Activated CD4-positive, alpha-beta T cell treated with anti-CD3 and anti-CD28 coated beads, Interleukin-2, amount 10 ng/mL, durations not matched to agents 7 days and 5 days (primary cell): ENCODE data around the gene NAA15. TPM values are rescaled to one million over a fixed set of nuclear protein-coding genes. Genes with fewer than 3 reads are reported as not detected.
A peak's percentile ranks its signal among the peaks of the same experiment; 100 is the strongest.
"Not testable (repeated sequence)": the region's sequence is repeated elsewhere in the genome, so short reads cannot be mapped to it uniquely, and the experiment has no call there.

Experiments used
- CTCF ChIA-PET: fragments of 350-600 bp; sonication (Branson Sonifier 250); formaldehyde crosslinking; loops from one replicate; lab custom pipeline; 2021; ENCODE audit warnings: antibody characterized with exemption; lab: Charles Lee
- POLR2A ChIA-PET: fragments of 350-600 bp; sonication (Branson Sonifier 250); formaldehyde crosslinking; loops from one replicate; lab custom pipeline; 2021; ENCODE audit warnings: antibody characterized with exemption; lab: Charles Lee
- DNase-seq: peaks from one replicate; pipeline ENCODE4 v3.0.0-alpha.2; 2020
- H3K27ac Mint-ChIP-seq: one replicate; pipeline ENCODE4 v1.8.0; 2021; ENCODE audit warnings: mild to moderate bottlenecking, moderate library complexity, mixed read lengths
- H3K27me3 Mint-ChIP-seq: one replicate; pipeline ENCODE4 v1.8.0; 2021; ENCODE audit warnings: mixed read lengths
- H3K36me3 Mint-ChIP-seq: one replicate; pipeline ENCODE4 v1.8.0; 2021; ENCODE audit warnings: low read depth, mixed read lengths
- H3K4me1 Mint-ChIP-seq: one replicate; pipeline ENCODE4 v1.8.0; 2021; ENCODE audit warnings: mixed read lengths
- H3K4me3 Mint-ChIP-seq: one replicate; pipeline ENCODE4 v1.8.0; 2021; ENCODE audit warnings: mild to moderate bottlenecking, moderate library complexity, mixed read lengths
- H3K9me3 Mint-ChIP-seq: one replicate; pipeline ENCODE4 v1.8.0; 2021; ENCODE audit warnings: mixed read lengths
- total RNA-seq, 2 experiments: library from RNA; stranded (reverse); gene quantifications; one replicate each; pipeline ENCODE4 v1.2.3, GENCODE V29; 2021

The NAA15 gene
- total RNA-seq, 2 experiments from 2014 or later: 44.8 to 53.5 TPM

DNA sequence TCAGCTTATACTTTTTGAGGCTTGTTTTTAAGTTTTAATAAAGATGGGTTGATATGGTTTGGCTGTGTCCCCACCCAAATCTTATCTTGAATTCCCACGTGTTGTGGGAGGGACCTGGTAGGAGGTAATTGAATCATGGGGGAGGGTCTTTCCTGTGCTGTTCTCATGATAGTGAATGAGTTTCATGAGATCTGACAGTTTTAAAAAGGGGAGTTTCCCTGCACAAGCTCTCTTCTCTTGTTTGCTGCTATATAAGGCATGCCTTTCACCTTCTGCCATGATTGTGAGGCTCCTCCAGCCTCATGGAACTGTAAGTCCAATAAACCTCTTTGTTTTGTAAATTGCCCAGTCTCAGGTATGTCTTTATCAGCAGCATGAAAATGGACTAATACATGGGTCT, 20.8 kb downstream of the NAA15 start:
- H3K4me1 Mint-ChIP-seq: peaks cover 35% of the 10 kb centered on the region
- CTCF ChIA-PET: interaction anchor here (1.1 to 1.6 kb wide), 3 partner anchors 9 to 26 kb away, joined by 5 read pairs; no protein-coding TSS in a partner anchor
- DNase-seq, POLR2A ChIA-PET, H3K9me3 Mint-ChIP-seq, H3K27ac Mint-ChIP-seq, H3K4me3 Mint-ChIP-seq, H3K27me3 Mint-ChIP-seq: not testable (repeated sequence)
- H3K36me3 Mint-ChIP-seq: peaks cover 26% of the 10 kb centered on the region

DNA sequence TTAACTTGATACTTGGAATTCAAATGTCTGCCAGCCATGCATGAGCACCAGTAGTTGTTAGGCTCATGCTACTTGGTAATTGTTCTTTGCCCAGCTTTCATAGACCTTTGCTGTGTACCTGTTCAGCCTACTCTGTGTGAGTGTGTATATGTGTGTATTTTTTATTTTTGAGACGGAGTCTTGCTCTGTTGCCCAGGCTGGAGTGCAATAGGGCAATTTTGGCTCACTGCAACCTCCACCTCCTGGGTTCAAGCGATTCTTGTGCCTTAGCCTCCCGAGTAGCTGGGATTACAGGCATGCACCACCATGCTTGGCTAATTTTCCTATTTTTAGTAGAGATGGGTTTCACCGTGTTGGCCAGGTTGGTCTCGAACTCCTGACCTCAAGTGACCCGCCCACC, 21.2 kb downstream of the NAA15 start:
- H3K27me3 Mint-ChIP-seq, POLR2A ChIA-PET, H3K4me3 Mint-ChIP-seq, DNase-seq, H3K9me3 Mint-ChIP-seq, H3K27ac Mint-ChIP-seq: not testable (repeated sequence)
- H3K36me3 Mint-ChIP-seq: peaks cover 27% of the 10 kb centered on the region
- CTCF ChIA-PET: interaction anchor here (1.1 to 1.6 kb wide), 4 partner anchors 9 to 27 kb away, joined by 3 to 5 read pairs (median 5); partner anchors contain the start of gene NDUFC1
- H3K4me1 Mint-ChIP-seq: peaks cover 35% of the 10 kb centered on the region

DNA sequence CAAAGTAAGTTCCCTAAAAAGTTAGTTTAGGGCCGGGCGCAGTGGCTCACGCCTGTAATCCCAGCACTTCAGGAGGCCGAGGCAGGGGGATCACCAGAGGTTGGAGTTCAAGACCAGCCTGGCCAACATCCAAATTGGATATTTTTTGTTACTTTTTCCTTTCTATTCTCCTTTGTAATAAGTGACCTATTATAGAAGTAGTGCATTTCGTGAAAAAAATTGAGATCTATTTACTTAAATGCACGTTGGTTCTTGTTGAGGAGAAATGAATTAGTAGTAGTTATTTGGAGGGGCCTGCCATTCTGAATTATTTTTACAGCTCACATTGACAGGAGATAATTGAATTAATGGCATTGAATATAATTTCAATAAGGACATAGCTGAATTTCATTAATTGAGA, 23.3 kb downstream of the NAA15 start:
- CTCF ChIA-PET: interaction anchor here (1.3 kb wide), 1 partner anchor 17 kb away, joined by 3 read pairs; no protein-coding TSS in a partner anchor
- peaks cover 8% of the 10 kb centered on the region for H3K9me3 Mint-ChIP-seq
- no peak for DNase-seq
- POLR2A ChIA-PET: no interaction called here
- H3K4me1 Mint-ChIP-seq: peaks cover 29% of the 10 kb centered on the region
- H3K36me3 Mint-ChIP-seq: peaks cover 45% of the 10 kb centered on the region
- no peaks in the 10 kb centered on the region for H3K27me3 Mint-ChIP-seq
- H3K4me3 Mint-ChIP-seq: no peak overlapping the region
- no peak overlapping the region for H3K27ac Mint-ChIP-seq

DNA sequence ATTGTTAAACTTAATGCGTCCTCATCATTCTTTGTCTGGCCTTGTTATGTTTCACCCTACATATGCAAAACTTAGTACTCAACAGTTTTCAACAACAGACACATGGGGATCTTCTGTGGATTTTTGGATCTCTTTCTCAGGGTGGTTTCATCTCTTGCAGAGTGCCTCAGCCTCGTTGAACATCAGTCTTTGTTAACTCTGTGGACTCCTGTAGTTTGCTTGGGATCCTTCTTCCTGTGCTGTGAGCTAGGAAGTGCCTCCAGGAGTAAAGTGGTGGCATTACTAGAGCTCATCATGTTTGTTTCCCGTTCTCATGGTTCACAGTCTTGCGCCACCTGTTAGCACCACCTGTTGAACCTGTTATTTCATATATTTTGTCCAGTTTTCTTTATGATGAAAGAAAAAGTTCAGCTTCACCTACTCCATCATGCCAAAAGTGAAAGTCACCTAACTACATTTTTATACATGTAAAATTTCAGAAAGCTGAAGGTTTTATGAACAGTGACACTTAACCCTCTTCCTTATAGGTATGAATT, 28.4 kb downstream of the NAA15 start:
- CTCF ChIA-PET: interaction anchor here (0.7 to 1.8 kb wide), 4 partner anchors 10 to 84 kb away, joined by 3 to 6 read pairs (median 3); partner anchors contain the start of gene NAA15

DNA sequence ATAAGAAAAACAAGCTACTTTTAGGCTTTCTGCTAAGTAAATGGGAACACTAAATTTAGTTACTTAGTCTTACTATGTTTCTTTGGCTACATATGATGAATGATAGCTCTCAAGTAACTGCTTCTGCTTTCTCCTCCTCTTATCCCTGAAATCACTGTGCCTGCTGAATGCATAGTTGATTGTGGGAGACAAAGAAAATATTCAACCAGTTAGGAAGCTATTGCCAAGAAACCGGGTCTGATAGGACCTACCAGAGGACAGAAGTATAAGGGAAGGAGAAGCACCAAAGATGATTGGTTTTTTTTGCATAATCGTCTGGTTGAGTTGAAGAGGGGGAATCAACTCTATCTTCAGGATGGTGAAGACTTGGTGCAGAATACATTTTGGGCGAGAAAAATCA, 29.0 kb downstream of the NAA15 start:
- Mint-ChIP-seq H3K27ac (no peak overlapping the region), H3K9me3 (peaks cover 5% of the 10 kb centered on the region), H3K36me3 (peaks cover 46% of the 10 kb centered on the region), H3K27me3 (no peaks in the 10 kb centered on the region), H3K4me1 (peaks cover 27% of the 10 kb centered on the region), H3K4me3 (no peak overlapping the region)
- DNase-seq: no peak
- ChIA-PET POLR2A (no interaction called here), CTCF (interaction anchor here (0.7 to 1.8 kb wide), 5 partner anchors 8 to 83 kb away, joined by 3 to 6 read pairs (median 3); partner anchors contain the start of gene NAA15)

More for the DNA sequence above, 28.4 kb downstream of the NAA15 start:
- H3K27ac Mint-ChIP-seq: peak overlapping the region; percentile 11
- H3K4me1 Mint-ChIP-seq: peaks cover 28% of the 10 kb centered on the region
- H3K27me3 Mint-ChIP-seq: no peaks in the 10 kb centered on the region
- H3K9me3 Mint-ChIP-seq: peaks cover 5% of the 10 kb centered on the region
- POLR2A ChIA-PET: no interaction called here
- no peak for DNase-seq
- no peak overlapping the region for H3K4me3 Mint-ChIP-seq
- H3K36me3 Mint-ChIP-seq: peaks cover 45% of the 10 kb centered on the region

DNA sequence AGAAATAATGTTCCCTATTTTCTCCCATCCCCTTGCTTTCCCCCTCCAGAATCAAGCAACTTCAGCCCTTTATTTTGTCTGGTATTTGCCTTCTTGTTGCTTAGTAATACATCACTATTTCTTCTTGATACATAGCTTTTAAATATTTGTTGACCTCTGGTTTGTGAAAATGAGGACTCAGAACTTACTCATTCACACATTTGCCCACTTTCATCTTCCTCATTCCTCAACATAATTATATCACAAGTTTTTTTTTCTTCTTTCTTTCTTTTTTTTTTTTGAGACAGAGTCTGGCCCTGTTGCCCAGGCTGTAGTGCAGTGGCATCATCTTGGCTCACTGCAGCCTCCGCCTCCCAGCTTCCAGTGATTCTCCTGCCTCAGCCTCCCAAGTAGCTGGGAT, 29.9 kb downstream of the NAA15 start:
- CTCF ChIA-PET: interaction anchor here (0.6 to 1.8 kb wide), 4 partner anchors 9 to 1178 kb away, joined by 3 to 7 read pairs (median 6); partner anchors contain the start of gene NAA15
- Mint-ChIP-seq H3K4me1 (peaks cover 27% of the 10 kb centered on the region), H3K27ac (no peak overlapping the region), H3K4me3 (no peak overlapping the region), H3K27me3 (no peaks in the 10 kb centered on the region), H3K9me3 (peaks cover 5% of the 10 kb centered on the region), H3K36me3 (peaks cover 48% of the 10 kb centered on the region)
- no peak for DNase-seq
- POLR2A ChIA-PET: no interaction called here

DNA sequence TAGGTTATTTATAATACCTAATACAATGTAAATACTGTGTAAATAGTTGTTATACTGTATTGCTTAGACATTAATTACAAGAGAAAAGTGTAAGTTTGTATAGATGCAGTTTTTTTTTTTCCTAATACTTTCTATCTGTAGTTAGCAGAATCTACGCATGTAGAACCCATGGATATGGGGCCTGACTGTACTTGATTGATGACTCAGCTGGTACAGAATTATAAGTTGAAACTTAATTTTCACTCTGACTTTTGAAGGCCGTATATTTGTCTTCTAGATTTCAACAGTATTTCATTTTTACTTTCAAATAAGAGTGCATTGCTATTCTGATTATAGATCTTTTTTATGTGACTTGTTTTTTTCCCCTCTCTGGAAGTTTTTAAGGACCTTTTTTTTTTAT, 31.7 kb downstream of the NAA15 start:
- Mint-ChIP-seq H3K27ac (no peak overlapping the region), H3K9me3 (peaks cover 5% of the 10 kb centered on the region), H3K27me3 (no peaks in the 10 kb centered on the region), H3K4me3 (no peak overlapping the region), H3K36me3 (peaks cover 44% of the 10 kb centered on the region), H3K4me1 (peaks cover 27% of the 10 kb centered on the region)
- POLR2A ChIA-PET: no interaction called here
- DNase-seq: no peak
- CTCF ChIA-PET: interaction anchor here (0.6 kb wide), 1 partner anchor 63 kb away, joined by 3 read pairs; no protein-coding TSS in a partner anchor

DNA sequence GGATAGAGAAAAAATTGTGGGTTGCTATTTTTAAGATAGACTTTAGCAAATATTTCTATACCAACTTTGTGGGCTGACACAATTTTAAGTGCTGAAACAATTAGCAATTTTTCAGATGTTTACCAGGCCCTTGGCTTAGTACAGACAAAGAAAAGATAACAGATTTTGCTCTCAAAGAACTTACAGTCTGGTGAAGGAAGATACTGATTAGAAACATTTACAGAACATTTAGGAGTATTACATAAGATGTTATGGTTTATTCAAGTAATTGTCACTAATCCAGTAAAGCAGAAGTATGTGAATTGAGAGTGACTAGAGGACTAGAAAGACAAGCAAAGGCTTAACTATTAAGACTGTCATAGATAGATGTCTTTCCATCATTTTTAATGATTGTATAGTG, 36.3 kb downstream of the NAA15 start:
- H3K27me3 Mint-ChIP-seq: no peaks in the 10 kb centered on the region
- ChIA-PET POLR2A (no interaction called here), CTCF (no interaction called here)
- peaks cover 11% of the 10 kb centered on the region for H3K4me1 Mint-ChIP-seq
- H3K9me3 Mint-ChIP-seq: no peaks in the 10 kb centered on the region
- H3K4me3 Mint-ChIP-seq: no peak overlapping the region
- H3K27ac Mint-ChIP-seq: no peak overlapping the region
- DNase-seq: no peak
- H3K36me3 Mint-ChIP-seq: peaks cover 35% of the 10 kb centered on the region

DNA sequence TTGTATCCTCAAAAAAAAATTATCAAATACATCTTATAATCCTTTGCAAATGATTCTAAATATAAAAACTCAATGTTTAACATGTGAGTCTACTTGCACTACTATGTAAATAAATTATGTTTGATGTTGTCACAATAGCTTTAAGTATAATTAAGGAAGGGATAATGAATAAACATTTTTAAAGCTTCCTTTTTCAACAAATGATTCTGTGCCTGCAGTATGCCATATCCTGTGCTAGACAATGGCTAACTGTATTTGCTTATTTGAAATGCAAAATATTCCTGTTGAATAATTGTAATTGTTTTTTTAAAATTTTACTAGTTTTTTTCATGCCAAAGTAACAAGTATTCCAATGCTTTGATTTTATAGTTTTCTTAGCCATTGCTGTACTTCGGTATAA, 60.0 kb downstream of the NAA15 start:
- H3K27me3 Mint-ChIP-seq: no peaks in the 10 kb centered on the region
- no peaks in the 10 kb centered on the region for H3K9me3 Mint-ChIP-seq
- H3K36me3 Mint-ChIP-seq: peaks cover 47% of the 10 kb centered on the region
- H3K27ac Mint-ChIP-seq: no peak overlapping the region
- ChIA-PET POLR2A (no interaction called here), CTCF (no interaction called here)
- DNase-seq: no peak
- no peaks in the 10 kb centered on the region for H3K4me1 Mint-ChIP-seq
- no peak overlapping the region for H3K4me3 Mint-ChIP-seq

DNA sequence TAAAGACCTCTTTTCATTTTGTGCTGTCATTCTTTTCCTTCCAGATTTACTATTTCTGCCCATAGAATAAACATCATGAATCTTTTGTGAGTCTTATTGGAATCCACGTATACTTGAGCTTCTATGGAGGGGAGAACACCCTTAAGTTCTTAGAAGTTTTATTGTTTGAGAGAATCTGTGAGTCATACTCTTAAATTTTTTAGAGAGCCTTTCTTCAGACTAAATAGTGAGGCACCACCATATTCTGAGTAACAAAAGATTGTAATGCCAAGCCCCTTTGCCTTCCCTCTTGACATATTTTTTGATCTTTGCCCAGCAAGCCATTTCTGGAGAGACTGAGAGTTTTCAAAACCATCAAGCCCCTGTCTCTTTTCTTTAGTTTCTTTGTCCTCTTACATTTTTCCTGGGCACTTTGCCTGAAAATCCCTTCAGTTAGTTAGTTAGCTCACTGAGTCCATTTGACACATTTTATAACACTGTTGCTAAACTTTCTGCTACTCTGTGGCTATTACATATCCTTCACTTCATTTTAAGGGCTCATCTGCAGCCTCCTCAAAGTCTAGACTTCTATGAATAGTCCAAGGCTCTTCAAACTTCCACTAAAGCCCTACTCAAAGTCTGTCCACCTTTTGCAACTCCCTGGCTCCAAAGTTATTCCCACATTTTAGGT, 66.3 kb downstream of the NAA15 start:
- no peaks in the 10 kb centered on the region for H3K27me3 Mint-ChIP-seq
- peaks cover 56% of the 10 kb centered on the region for H3K36me3 Mint-ChIP-seq
- POLR2A ChIA-PET: no interaction called here
- H3K4me3 Mint-ChIP-seq: no peak overlapping the region
- H3K27ac Mint-ChIP-seq: no peak overlapping the region
- no peaks in the 10 kb centered on the region for H3K4me1 Mint-ChIP-seq
- H3K9me3 Mint-ChIP-seq: no peaks in the 10 kb centered on the region
- CTCF ChIA-PET: interaction anchor here (0.9 to 1.4 kb wide), 6 partner anchors 16 to 200 kb away, joined by 3 to 4 read pairs (median 4); no protein-coding TSS in a partner anchor
- no peak for DNase-seq

DNA sequence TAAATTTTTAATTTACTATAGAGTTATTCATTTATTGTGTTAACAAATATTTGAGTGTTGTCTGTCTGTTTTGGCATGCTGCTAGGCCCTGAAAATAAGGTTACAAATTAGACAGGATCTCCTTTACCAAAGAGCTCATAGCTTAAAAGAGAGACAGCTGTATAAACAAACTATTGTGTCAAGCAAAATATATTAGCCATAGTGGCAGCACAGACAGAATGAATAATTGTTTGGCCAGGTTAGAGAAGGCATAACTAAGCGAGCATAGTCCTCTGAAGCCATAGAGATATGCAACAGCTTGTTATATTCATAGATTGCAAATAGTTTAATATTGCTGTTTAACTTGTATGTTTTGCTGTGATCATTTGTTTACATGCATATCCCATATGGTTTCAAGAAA, 67.7 kb downstream of the NAA15 start:
- Mint-ChIP-seq H3K36me3 (peaks cover 57% of the 10 kb centered on the region), H3K4me1 (no peaks in the 10 kb centered on the region), H3K27me3 (no peaks in the 10 kb centered on the region), H3K9me3 (no peaks in the 10 kb centered on the region), H3K4me3 (no peak overlapping the region), H3K27ac (no peak overlapping the region)
- ChIA-PET POLR2A (no interaction called here), CTCF (interaction anchor here (0.6 to 1.3 kb wide), 2 partner anchors 19 to 84 kb away, joined by 3 to 4 read pairs; no protein-coding TSS in a partner anchor)
- DNase-seq: no peak

DNA sequence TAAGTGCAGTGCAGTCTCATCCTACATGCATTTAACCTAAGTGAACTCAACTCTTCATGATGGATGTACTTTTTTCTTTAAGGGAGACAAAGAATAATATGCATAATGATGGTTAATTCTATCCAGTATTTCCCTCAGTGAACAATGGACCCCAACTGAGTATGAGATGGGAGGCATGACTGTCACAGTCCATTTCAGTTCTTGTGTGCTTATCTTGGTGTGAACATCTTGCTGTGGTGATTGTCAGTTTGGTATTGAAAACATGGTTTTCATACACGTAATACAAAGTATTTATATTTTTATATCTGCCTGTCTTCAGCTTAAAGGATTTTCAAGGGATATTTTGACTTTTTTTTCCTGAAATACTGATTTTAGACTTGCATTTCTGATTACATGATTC, 72.9 kb downstream of the NAA15 start:
- Mint-ChIP-seq H3K9me3 (no peaks in the 10 kb centered on the region), H3K4me1 (no peaks in the 10 kb centered on the region), H3K4me3 (no peak overlapping the region), H3K27ac (peak overlapping the region; percentile 41), H3K36me3 (peaks cover 49% of the 10 kb centered on the region), H3K27me3 (no peaks in the 10 kb centered on the region)
- CTCF ChIA-PET: no interaction called here
- no peak for DNase-seq
- POLR2A ChIA-PET: no interaction called here

DNA sequence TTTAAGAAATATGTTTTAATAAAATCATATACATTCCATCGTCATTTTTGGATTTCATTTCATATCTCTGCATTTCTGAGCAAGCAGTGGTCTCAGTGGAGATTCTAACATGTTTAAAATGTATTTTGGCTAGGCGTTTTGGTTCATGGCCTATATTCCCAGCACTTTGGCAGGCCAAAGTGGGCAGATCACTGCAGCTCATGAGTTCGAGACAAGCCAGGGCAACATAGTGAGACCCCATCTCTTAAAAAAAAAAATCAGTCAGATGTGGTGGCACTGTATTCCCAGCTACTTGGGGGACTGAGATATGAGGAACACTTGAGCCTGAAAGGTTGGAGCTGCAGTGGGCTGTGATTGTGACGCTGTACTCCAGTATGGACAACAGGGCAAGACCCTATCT, 85.1 kb downstream of the NAA15 start:
- CTCF ChIA-PET: interaction anchor here (0.6 to 0.8 kb wide), 2 partner anchors 8 to 91 kb away, joined by 3 to 4 read pairs; no protein-coding TSS in a partner anchor
- no peak for DNase-seq
- H3K9me3 Mint-ChIP-seq: no peaks in the 10 kb centered on the region
- no peaks in the 10 kb centered on the region for H3K27me3 Mint-ChIP-seq
- POLR2A ChIA-PET: interaction anchor here (0.6 kb wide), 1 partner anchor 16 kb away, joined by 3 read pairs; no protein-coding TSS in a partner anchor
- H3K4me3 Mint-ChIP-seq: no peak overlapping the region
- H3K27ac Mint-ChIP-seq: no peak overlapping the region
- peaks cover 48% of the 10 kb centered on the region for H3K36me3 Mint-ChIP-seq
- H3K4me1 Mint-ChIP-seq: peaks cover 23% of the 10 kb centered on the region
